Central memory CD8-positive, alpha-beta T cell (primary cell): ENCODE data around the gene CARD19.
"Not testable (repeated sequence)": the region's sequence is repeated elsewhere in the genome, so short reads cannot be mapped to it uniquely, and the experiment has no call there.

Source experiments
- ATAC-seq: fragments of 150-1000 bp; cut with Tn5 transposase; replicated peaks from 2 replicates; pipeline ENCODE4 v1.10.0; 2022; ENCODE audit warnings: mild to moderate bottlenecking, moderate FRiP score, moderate number of reproducible peaks; ENCODE audit not compliant: poor library complexity, severe bottlenecking; ENCODE audit errors: extremely low read depth
- DNase-seq, 2 donors: peaks; one replicate each; pipeline ENCODE4 v3.0.0; 2021; ENCODE audit warnings: low spot score in 2 of 2
- H3K27ac Mint-ChIP-seq: one replicate; pipeline ENCODE4 v1.8.0; 2022; ENCODE audit warnings: low read depth, mild to moderate bottlenecking, moderate library complexity, mixed read lengths
- H3K27me3 Mint-ChIP-seq: one replicate; pipeline ENCODE4 v1.8.0; 2022; ENCODE audit warnings: mixed read lengths
- H3K36me3 Mint-ChIP-seq: one replicate; pipeline ENCODE4 v1.8.0; 2022; ENCODE audit warnings: mild to moderate bottlenecking, moderate library complexity, mixed read lengths; ENCODE audit not compliant: insufficient read depth
- H3K4me1 Mint-ChIP-seq: one replicate; pipeline ENCODE4 v1.8.0; 2022; ENCODE audit warnings: mixed read lengths
- H3K4me3 Mint-ChIP-seq: one replicate; pipeline ENCODE4 v1.8.0; 2022; ENCODE audit warnings: mild to moderate bottlenecking, moderate library complexity, mixed read lengths
- H3K9me3 Mint-ChIP-seq: one replicate; pipeline ENCODE4 v1.8.0; 2022; ENCODE audit warnings: mixed read lengths

The CARD19 gene

DNA sequence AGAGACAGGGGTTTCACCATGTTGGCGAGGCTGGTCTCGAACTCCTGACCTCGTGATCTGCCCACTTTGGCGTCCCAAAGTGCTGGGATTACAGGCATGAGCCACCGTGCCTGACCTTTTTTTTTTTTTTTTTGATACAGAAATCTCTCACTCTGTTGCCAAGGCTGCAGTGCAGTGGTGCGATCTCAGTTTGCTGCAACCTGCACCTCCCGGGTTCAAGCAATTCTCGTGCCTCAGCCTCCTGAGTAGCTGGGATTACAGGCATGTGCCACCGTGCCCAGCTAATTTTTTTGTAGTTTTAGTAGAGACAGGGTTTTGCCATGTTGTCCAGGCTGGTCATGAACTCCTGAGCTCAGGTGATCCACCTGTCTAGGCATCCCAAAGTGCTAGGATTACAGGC, 21.5 kb downstream of the CARD19 start:
- ATAC-seq, H3K9me3 Mint-ChIP-seq, H3K27ac Mint-ChIP-seq, H3K27me3 Mint-ChIP-seq, H3K4me3 Mint-ChIP-seq, DNase-seq: not testable (repeated sequence)
- Mint-ChIP-seq H3K4me1 (peaks cover 31% of the 10 kb centered on the region), H3K36me3 (peaks cover 30% of the 10 kb centered on the region)

GRCh38 chr9:93117924-93118862, 22.2 kb downstream of the CARD19 start:
- H3K4me1 Mint-ChIP-seq: peaks cover 31% of the 10 kb centered on the region
- H3K27me3 Mint-ChIP-seq: no peaks in the 10 kb centered on the region
- no peak overlapping the region for H3K27ac Mint-ChIP-seq
- no peak overlapping the region for H3K4me3 Mint-ChIP-seq
- DNase-seq (no peak), ATAC-seq (no peak)
- H3K36me3 Mint-ChIP-seq: peaks cover 36% of the 10 kb centered on the region
- H3K9me3 Mint-ChIP-seq: no peaks in the 10 kb centered on the region

GRCh38 chr9:93118863-93119702, 23.1 kb downstream of the CARD19 start:
- no peak for ATAC-seq
- Mint-ChIP-seq H3K27ac (peak overlapping the region; percentile 82), H3K36me3 (peaks cover 42% of the 10 kb centered on the region), H3K27me3 (no peaks in the 10 kb centered on the region), H3K4me1 (peaks cover 31% of the 10 kb centered on the region), H3K4me3 (peak overlapping the region; percentile 10), H3K9me3 (no peaks in the 10 kb centered on the region)
- DNase-seq: no peak

DNA sequence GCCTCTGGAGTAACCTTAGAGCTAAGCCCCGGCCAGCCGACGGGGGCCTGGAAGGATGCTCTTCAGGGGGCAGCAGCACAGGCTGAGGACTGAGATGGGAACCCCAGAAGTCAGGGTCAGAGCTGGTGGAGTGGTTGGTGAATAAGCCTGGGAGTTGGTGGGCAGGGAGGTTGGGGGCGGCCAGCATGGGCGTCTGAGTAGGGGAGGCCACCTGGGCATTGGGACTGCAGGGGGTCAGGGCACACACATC, 23.6 kb downstream of the CARD19 start:
- Mint-ChIP-seq H3K27me3 (no peaks in the 10 kb centered on the region), H3K4me1 (peaks cover 30% of the 10 kb centered on the region), H3K36me3 (peaks cover 41% of the 10 kb centered on the region), H3K27ac (peak overlapping the region; percentile 82), H3K4me3 (peak overlapping the region; percentile 10), H3K9me3 (no peaks in the 10 kb centered on the region)
- ATAC-seq (no peak), DNase-seq (no peak)

DNA sequence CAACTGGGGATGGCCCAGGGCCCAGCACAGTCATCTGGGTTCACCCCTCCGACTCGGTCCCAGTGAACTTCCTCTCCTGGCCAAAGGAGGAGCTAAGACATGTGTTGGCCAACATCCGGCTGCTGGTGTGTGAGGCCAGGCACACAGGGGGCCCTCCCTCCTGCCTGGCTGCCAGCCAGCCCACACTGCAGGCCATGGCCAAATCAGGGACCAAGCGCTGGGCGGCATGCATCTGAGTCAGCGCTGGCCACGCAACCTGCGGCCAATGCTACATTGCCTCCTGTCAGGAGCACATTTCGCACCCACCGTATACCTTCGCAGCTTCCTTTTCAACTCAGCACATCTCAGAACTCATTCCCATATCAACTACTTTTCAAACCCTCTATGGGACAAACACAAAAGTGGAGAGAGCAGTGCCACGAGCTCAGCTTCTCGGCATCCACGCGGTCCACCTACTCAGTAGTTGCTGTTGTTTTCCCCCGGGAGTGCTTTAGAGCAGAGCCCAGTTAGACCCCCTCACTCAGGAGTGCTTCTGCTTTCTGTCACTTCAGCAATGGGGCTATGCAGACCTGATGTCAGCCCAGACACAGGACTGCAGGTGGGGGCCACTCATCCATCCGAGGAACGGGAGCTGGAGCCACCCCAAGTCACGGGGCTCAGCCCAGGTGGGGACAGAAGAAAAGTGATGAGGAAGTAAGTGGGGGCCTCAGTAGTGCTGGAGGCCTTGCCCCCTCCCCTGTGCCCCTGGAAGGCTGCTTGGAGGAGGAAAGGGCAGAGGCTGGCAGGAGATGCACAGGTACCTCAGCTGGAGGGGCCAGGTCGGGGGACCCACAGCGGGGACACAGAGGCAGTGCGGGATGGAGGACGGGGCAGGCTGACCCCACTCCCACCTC, 24.2 kb downstream of the CARD19 start:
- Mint-ChIP-seq H3K9me3 (no peaks in the 10 kb centered on the region), H3K4me3 (peak overlapping the region; percentile 10), H3K27me3 (no peaks in the 10 kb centered on the region), H3K36me3 (peaks cover 41% of the 10 kb centered on the region), H3K27ac (peak overlapping the region; percentile 82), H3K4me1 (peaks cover 25% of the 10 kb centered on the region)
- ATAC-seq (peak; percentile 69), DNase-seq (no peak)

DNA sequence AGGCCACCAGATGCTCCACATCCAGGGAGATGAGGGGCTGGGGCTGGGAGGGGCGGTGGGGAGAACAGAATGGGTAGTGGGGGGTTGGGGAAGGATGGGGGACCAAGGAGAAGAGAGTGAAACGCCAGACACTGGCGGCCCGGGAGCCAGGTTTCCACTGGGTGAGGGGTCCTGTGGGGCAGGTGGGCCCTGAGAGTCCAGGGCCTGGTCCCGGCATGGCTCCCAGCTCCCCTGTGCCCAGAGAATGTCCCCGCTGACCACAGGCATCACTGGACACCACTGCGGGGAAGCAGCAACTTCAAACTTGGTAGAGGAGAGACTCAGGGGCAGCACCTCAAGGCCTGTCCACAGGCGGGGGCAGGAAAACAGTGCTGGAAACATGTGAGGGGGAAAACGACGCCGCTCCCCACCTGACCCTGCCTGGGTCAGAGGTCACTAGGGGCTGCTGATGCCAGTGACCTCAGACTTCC, 24.9 kb downstream of the CARD19 start:
- Mint-ChIP-seq H3K36me3 (peaks cover 45% of the 10 kb centered on the region), H3K27ac (peak overlapping the region; percentile 82), H3K27me3 (no peaks in the 10 kb centered on the region)

GRCh38 chr9:93121316-93122241, 25.6 kb downstream of the CARD19 start:
- H3K4me1 Mint-ChIP-seq: peaks cover 34% of the 10 kb centered on the region
- H3K9me3 Mint-ChIP-seq: no peaks in the 10 kb centered on the region

More for the DNA sequence above, 24.9 kb downstream of the CARD19 start:
- no peak for ATAC-seq
- Mint-ChIP-seq H3K4me3 (no peak overlapping the region), H3K9me3 (no peaks in the 10 kb centered on the region), H3K4me1 (peaks cover 27% of the 10 kb centered on the region)
- no peak for DNase-seq

DNA sequence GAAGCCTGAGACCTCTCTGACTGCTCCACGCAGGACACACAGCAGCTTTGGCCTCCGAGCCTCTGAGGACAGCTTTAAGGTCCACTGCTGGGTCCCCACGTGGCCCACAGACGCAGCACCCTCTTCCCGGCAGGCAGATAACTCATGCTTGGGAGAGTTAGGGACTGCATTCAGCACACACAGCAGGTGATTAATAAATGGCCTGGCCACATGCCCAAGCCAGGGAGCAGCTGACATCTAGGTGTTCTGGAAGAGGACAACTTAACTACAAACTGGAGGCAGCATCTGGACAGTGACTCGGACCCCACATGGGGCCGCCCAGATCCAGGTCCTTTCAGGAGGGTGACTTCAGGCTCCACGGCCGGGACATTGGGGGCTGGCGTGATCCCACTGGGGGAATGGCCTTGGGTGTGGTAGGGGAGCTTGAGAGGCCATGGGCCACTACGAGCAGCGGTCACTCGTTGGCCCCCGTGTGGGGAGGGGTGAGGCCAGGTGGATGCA, 26.8 kb downstream of the CARD19 start:
- no peaks in the 10 kb centered on the region for H3K9me3 Mint-ChIP-seq
- no peak overlapping the region for H3K4me3 Mint-ChIP-seq
- peaks cover 54% of the 10 kb centered on the region for H3K36me3 Mint-ChIP-seq
- H3K27ac Mint-ChIP-seq: peak overlapping the region; percentile 54
- peaks cover 44% of the 10 kb centered on the region for H3K4me1 Mint-ChIP-seq
- no peak for ATAC-seq
- DNase-seq: no peak
- no peaks in the 10 kb centered on the region for H3K27me3 Mint-ChIP-seq

More at GRCh38 chr9:93121316-93122241, 25.6 kb downstream of the CARD19 start:
- ATAC-seq: no peak
- Mint-ChIP-seq H3K4me3 (no peak overlapping the region), H3K36me3 (peaks cover 48% of the 10 kb centered on the region), H3K27ac (no peak overlapping the region), H3K27me3 (no peaks in the 10 kb centered on the region)
- no peak for DNase-seq

DNA sequence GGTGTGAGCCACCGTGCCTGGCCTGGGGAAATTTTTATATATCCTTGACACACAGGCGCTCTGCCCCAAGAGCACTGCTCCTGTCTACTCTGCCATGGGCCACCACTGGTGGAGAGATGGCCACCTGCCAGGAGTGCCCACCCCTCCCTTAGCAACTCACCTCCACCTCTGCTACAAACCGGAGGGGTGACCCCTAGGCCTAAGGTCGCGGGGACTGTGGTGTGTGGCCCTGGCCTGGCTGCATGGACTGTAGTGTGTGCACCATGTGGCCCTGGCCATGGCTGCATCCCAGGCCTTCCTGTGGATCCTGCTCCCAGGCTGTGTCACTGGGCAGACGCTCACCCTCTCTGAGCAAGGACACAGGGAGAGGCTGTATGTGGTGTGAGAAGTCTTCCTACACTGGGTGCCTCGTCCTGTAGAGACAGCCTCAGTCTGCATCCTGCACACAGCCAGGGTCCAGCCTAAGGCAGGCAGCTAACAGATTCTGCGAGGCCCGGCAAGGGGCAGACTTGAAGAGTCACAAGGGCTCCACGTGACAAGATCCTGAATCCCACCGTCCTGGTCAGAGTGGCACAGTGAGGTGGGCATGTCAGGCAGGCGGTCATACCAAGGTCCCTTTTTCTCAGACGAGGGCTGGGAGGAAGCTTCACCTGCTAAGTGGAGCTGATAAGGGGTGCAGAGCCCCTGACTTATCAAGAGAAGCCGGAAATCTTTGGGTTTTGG, 27.7 kb downstream of the CARD19 start:
- Mint-ChIP-seq H3K27me3 (no peaks in the 10 kb centered on the region), H3K9me3 (no peaks in the 10 kb centered on the region), H3K27ac (peak overlapping the region; percentile 69), H3K36me3 (peaks cover 54% of the 10 kb centered on the region), H3K4me3 (no peak overlapping the region), H3K4me1 (peaks cover 49% of the 10 kb centered on the region)
- DNase-seq (no peak), ATAC-seq (no peak)

DNA sequence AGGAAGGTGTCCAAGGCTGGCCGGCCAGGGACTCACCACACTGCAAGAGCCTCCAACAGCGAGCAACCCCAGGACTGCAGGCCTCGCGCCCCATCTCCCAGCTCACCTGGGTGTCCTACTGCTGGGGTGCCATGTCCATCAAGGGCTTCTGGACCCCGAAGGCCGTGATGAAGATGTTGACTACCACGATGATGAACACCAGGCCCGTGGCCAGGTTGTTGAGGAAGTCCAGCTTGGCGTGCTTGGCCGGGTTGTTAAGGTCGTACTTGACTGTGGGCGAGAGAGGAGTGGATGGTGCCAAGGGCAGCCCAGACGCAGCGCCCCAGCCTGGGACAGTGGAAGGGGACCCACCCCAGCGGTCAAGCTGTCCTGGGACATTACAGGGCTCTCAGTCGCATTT, 28.8 kb downstream of the CARD19 start:
- Mint-ChIP-seq H3K27ac (peak overlapping the region; percentile 69), H3K36me3 (peaks cover 49% of the 10 kb centered on the region)

More for the DNA sequence above, 28.8 kb downstream of the CARD19 start:
- DNase-seq: no peak
- peak overlapping the region; percentile 7 for H3K4me3 Mint-ChIP-seq
- H3K9me3 Mint-ChIP-seq: no peaks in the 10 kb centered on the region
- H3K4me1 Mint-ChIP-seq: peaks cover 44% of the 10 kb centered on the region
- H3K27me3 Mint-ChIP-seq: no peaks in the 10 kb centered on the region
- ATAC-seq: no peak
